Fibroblast of villous mesenchyme (primary cell): Measurements from ENCODE around the gene PEX7. TPM values are rescaled to one million over a fixed set of nuclear protein-coding genes. Genes with fewer than 3 reads are reported as not detected.

Source experiments
- DNase-seq: peaks from one replicate; pipeline ENCODE4 v3.0.0-alpha.2; 2010; ENCODE audit warnings: low read depth
- H3K4me3 ChIP-seq: 2 replicates; pipeline ENCODE4 v1.5.1; 2011; ENCODE audit warnings: low read depth, mild to moderate bottlenecking, low read length
- total RNA-seq: library from RNA; depleted of rRNA; stranded (reverse); fragments of >200 nt; gene quantifications from 2 replicates; pipeline ENCODE4 v1.2.3, GENCODE V29; 2012
- TF ChIP-seq, protein P1 (sequence below): IDR thresholded peaks from 2 replicates; pipeline ENCODE4 v1.5.1; 2012; ENCODE audit warnings: low read depth, mild to moderate bottlenecking, low read length; ENCODE audit not compliant: insufficient read depth

Gene PEX7
- total RNA-seq, 1 donor = 8.6 TPM

DNA sequence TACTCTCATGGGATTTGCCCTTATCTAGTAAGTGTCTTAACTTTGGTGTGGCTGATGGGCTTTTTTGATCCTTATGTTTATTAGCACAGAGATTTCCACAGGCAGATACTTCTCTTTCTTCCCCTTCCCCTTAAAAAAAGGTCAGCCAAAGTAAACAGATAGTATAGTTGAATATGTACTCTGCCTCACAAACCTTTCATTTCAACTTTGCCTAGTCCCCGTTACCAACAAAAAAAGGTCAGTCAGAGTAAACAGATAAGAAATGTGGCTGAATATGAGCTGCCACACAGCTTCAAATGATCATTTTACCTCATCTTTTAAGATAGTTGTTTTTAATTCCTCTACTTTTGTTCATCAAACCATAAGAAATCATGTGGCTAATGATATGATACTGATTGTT, 65.6 kb downstream of the PEX7 start:
- no peak overlapping the region for H3K4me3 ChIP-seq
- DNase-seq = peak; percentile 45
- TF ChIP-seq, protein P1, sequence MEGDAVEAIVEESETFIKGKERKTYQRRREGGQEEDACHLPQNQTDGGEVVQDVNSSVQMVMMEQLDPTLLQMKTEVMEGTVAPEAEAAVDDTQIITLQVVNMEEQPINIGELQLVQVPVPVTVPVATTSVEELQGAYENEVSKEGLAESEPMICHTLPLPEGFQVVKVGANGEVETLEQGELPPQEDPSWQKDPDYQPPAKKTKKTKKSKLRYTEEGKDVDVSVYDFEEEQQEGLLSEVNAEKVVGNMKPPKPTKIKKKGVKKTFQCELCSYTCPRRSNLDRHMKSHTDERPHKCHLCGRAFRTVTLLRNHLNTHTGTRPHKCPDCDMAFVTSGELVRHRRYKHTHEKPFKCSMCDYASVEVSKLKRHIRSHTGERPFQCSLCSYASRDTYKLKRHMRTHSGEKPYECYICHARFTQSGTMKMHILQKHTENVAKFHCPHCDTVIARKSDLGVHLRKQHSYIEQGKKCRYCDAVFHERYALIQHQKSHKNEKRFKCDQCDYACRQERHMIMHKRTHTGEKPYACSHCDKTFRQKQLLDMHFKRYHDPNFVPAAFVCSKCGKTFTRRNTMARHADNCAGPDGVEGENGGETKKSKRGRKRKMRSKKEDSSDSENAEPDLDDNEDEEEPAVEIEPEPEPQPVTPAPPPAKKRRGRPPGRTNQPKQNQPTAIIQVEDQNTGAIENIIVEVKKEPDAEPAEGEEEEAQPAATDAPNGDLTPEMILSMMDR = no peak

DNA sequence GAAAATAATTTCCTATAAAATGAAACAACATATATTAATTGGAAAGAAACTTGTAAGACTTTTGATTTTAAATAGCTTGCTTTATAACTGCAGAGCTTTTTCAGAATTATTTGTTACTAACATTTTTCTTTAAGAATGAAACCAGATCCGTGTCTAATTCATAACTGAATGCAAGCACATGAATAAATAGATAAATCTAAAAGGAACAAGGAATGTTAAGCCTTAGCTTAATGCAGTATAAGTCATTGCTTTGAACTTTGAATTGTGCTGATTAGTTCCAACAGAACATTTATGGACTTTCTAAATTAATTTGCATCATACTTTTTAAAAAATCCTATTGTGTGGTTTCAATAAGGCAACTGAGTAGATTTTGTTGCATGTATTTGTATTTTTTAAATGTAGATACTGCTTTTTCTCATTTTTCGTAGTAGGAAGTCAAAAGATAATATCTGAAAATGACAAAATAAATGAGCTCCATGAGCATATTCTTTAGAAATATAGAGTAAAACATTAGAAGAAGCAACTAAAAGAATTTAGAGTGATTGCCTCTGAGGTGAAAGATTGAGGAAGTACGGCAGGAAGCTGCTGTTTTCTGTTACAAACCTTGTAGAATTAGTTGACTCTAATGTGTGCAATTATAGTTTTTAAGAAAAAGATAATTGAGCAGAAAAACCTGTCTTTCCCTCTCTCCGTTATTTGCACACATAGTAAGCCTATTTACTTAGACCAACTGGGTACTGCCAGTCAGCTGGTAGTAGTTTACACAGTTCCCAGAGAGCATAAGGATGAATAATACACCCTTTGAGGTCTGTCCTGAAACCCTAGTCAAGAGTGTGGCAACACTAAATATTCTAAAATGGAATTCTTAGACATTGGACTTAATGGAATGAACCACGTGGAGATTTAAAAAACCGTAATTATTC, 67.1 kb downstream of the PEX7 start:
- H3K4me3 ChIP-seq = no peak overlapping the region

DNA sequence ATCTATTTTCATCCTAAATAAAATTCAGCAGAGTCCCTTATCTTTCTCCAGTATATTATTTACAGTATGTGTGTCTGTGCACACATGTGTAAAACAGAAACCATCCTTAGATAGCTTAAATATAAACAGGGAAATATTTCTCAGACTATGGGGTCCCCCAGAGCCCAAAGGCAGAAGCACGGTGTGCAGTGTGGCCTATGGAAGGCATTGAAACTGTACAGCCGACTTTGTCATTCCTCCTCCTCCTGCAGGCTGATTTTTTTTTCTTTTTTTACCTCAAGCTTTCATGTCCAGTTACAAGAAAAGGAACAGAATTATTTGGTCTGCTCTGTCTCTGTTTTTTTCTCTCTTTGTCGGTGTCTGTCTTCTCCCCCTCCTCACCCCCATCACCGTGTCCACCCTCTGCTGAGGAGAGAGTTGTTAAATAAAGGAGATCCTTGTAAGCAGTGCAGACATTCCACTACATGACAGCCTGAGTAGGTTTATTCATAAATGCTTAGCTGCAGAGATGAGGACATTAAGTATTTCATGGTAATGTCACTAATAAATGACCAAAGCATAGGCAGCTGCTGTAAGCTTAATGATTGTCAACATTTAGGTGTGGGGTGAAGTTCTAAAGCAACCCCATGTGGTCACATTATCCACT, 67.9 kb downstream of the PEX7 start:
- TF ChIP-seq, protein P1 = no peak
- H3K4me3 ChIP-seq = no peak overlapping the region
- no peak for DNase-seq

More for the DNA sequence above, 67.1 kb downstream of the PEX7 start:
- DNase-seq = no peak
- TF ChIP-seq, protein P1 = no peak

DNA sequence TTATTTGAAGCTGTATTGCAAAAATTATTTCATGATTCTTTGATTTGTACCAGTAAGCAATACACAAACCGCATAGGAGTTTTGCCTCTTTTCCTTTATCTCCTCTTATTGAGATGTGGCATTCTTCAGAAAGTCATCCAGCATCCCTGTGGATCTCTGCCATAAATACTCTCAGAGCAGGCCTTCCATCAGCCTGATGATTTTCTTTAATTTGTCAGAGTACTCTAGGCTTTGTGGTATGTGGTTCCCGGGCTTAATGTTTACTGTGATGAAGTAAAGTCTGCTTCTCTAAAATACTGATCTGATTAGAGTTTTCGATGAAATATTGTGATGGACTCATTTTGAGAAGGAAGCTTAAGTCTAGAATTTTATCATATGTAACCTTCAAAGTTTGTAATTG, 68.6 kb downstream of the PEX7 start:
- DNase-seq = no peak
- TF ChIP-seq, protein P1 = no peak
- H3K4me3 ChIP-seq = no peak overlapping the region

DNA sequence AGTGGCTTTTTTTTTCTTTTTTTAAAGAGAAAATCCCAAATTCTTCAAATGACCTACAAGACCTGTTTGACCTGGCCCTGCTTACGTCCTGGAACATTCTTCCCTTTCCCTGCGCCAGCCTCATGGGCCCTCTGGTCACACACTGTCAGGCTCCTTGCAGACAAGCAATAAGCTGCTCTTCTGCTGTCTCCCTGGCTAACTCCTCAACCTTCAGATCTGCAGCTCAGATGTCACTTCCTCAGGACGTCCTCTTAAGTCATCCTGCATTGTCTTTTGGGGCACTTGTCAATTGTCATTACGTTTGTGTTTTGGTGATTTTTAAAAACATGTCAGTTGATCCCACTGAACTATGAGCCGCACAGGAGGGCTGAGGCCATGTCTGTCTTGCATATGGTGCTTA, 70.8 kb downstream of the PEX7 start:
- no peak overlapping the region for H3K4me3 ChIP-seq
- no peak for DNase-seq
- TF ChIP-seq, protein P1 = no peak

DNA sequence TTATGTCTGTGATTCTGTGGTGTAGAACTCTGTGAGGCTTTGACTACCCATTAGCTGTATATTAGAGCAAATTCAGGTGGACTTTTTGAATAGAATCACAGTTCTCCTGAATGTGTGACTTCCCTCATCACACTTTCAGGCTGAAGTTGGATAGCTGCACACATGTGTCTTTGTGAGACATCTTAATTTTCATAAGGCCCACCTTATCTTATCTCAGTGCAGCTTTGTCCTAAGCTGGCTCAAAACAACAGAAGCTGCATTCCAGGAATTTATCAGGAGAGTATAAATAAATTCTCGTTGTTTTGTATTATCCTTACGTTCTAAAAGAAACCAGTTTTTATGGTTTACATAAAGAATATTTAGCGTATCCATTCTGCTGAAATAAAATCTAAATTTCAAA, 73.5 kb downstream of the PEX7 start:
- no peak overlapping the region for H3K4me3 ChIP-seq
- no peak for DNase-seq

More for the DNA sequence above, 73.5 kb downstream of the PEX7 start:
- TF ChIP-seq, protein P1 = no peak
